Spleen (tissue), 7 donors: ENCODE results near the gene KXD1.

Experiments used
- POLR2A ChIP-seq, 3 donors: fragments of 450-650 bp; IDR thresholded peaks; one replicate each; pipeline ENCODE4 v1.5.1; 2017; ENCODE audit warnings: antibody characterized with exemption in 3 of 3, mild to moderate bottlenecking in 1 of 3
- POLR2AphosphoS5 ChIP-seq, 3 donors: sonication (generic); formaldehyde crosslinking; IDR thresholded peaks; one replicate each; pipeline ENCODE4 v1.5.1; 2017; ENCODE audit warnings: antibody characterized with exemption in 3 of 3
- TF ChIP-seq, protein P1 (sequence below), 11 experiments: fragments of 200-600 bp in 7 of 11; fragments of 450-650 bp in 4 of 11; sonication (generic) in 4 of 11; IDR thresholded peaks in 8 of 11; conservative IDR thresholded peaks in 3 of 11; 1 replicate in 7 of 11; 2 replicates in 4 of 11; pipeline versions ENCODE4 v1.4.0 to v1.8.0; 2016 to 2021; ENCODE audit warnings: antibody characterized with exemption in 11 of 11, inconsistent platforms in 4 of 11, mild to moderate bottlenecking in 1 of 11
- donor health status: DM: no; HTN: no; CAD: no; lungs with moderate emphysema.
- donor health status: DM: no; HTN: no; CAD: no.
- donor health status: DM: no; HTN: no; CAD: no.

DNA sequence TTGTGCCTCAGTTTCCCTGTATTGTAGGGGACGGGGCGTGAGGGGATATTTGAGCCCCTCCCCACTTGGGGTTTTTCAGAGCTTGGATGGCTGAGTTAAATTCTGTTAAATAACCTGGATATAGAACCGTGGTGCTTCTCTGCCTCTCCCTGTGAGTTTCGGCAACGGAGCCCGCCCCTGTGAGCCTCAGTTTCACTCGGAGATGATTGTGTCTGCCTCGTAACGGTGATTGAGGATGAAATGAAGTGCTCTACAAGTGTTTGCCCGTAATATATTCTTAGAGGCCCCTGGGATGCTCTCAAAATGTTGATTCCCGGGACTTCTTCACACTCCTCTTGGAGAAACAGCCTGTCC lies 509 bp downstream of the KXD1 start:
- TF ChIP-seq, protein P1, sequence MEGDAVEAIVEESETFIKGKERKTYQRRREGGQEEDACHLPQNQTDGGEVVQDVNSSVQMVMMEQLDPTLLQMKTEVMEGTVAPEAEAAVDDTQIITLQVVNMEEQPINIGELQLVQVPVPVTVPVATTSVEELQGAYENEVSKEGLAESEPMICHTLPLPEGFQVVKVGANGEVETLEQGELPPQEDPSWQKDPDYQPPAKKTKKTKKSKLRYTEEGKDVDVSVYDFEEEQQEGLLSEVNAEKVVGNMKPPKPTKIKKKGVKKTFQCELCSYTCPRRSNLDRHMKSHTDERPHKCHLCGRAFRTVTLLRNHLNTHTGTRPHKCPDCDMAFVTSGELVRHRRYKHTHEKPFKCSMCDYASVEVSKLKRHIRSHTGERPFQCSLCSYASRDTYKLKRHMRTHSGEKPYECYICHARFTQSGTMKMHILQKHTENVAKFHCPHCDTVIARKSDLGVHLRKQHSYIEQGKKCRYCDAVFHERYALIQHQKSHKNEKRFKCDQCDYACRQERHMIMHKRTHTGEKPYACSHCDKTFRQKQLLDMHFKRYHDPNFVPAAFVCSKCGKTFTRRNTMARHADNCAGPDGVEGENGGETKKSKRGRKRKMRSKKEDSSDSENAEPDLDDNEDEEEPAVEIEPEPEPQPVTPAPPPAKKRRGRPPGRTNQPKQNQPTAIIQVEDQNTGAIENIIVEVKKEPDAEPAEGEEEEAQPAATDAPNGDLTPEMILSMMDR (IDR thresholded peaks at IDR 0.05 in 8 of 11, conservative IDR thresholded peaks at IDR 0.05 in 3 of 11) = no peak
- TF ChIP-seq POLR2A (IDR thresholded peaks at IDR 0.05) (no peak), POLR2AphosphoS5 (IDR thresholded peaks at IDR 0.05) (no peak)
